SU-DHL-6 (cell line): ENCODE measurements around the gene CYP4F12.

Source experiments
- H2AFZ ChIP-seq: fragments of 200-600 bp; sonication (generic); 2 replicates; pipeline ENCODE4 v1.6.1; 2014; ENCODE audit warnings: low read depth, mild to moderate bottlenecking, moderate library complexity, mixed read lengths, antibody characterized with exemption, low read length; ENCODE audit not compliant: severe bottlenecking
- H3F3A ChIP-seq: fragments of 200-600 bp; shearing (Covaris generic); 2 replicates; pipeline ENCODE4 v1.6.0; 2016; ENCODE audit warnings: antibody characterized with exemption, mild to moderate bottlenecking; ENCODE audit not compliant: insufficient read depth
- H3K27ac ChIP-seq: fragments of 200-600 bp; sonication (generic); 2 replicates; pipeline ENCODE4 v1.5.1; 2016; ENCODE audit warnings: low read depth, mild to moderate bottlenecking, low read length, moderate library complexity, mixed read lengths
- H3K27me3 ChIP-seq: fragments of 200-600 bp; sonication (generic), shearing (Covaris generic); 2 replicates; pipeline ENCODE4 v1.6.0; 2014; ENCODE audit warnings: mild to moderate bottlenecking, low read length
- H3K36me3 ChIP-seq: fragments of 200-600 bp; sonication (generic); 2 replicates; pipeline ENCODE4 v1.6.1; 2014; ENCODE audit warnings: mild to moderate bottlenecking, low read length, mixed read lengths
- H3K4me2 ChIP-seq: fragments of 300-600, 200-600 bp; shearing (Covaris generic), sonication (generic); 2 replicates; pipeline ENCODE4 v1.6.0; 2014; ENCODE audit warnings: low read length, low read depth, mild to moderate bottlenecking; ENCODE audit not compliant: poor library complexity, severe bottlenecking
- H3K4me3 ChIP-seq: fragments of 200-600 bp; sonication (generic); 2 replicates; pipeline ENCODE4 v1.5.1; 2014; ENCODE audit warnings: antibody characterized with exemption, low read length, mild to moderate bottlenecking, mixed read lengths; ENCODE audit not compliant: insufficient read depth, poor library complexity, severe bottlenecking
- H3K79me2 ChIP-seq: fragments of 200-600 bp; sonication (generic); 2 replicates; pipeline ENCODE4 v1.6.1; 2014; ENCODE audit warnings: mild to moderate bottlenecking, low read length, moderate library complexity; ENCODE audit not compliant: insufficient read depth
- H3K9ac ChIP-seq: fragments of 200-600 bp; sonication (generic); 2 replicates; pipeline ENCODE4 v1.7.0; 2014; ENCODE audit warnings: mild to moderate bottlenecking, low read length
- H3K9me2 ChIP-seq: fragments of 200-600 bp; sonication (generic); replicated peaks from 2 replicates; pipeline ENCODE4 v1.6.1; 2014; ENCODE audit warnings: low read length; ENCODE audit not compliant: insufficient read depth
- H3K9me3 ChIP-seq: fragments of 200-600 bp; sonication (generic); 2 replicates; pipeline ENCODE4 v1.6.1; 2014; ENCODE audit warnings: low read length, mixed read lengths; ENCODE audit not compliant: insufficient read depth
- H4K20me1 ChIP-seq: fragments of 200-600 bp; sonication (generic); 2 replicates; pipeline ENCODE4 v1.6.1; 2014; ENCODE audit warnings: low read depth, mild to moderate bottlenecking, antibody characterized with exemption, low read length, moderate library complexity, mixed read lengths
- CTCF ChIP-seq: fragments of 200-600 bp; sonication (generic); IDR thresholded peaks from one replicate; pipeline ENCODE4 v1.5.1; 2017; ENCODE audit warnings: antibody characterized with exemption, mild to moderate bottlenecking, low read length, moderate library complexity; ENCODE audit not compliant: insufficient read depth, poor library complexity, severe bottlenecking
- EZH2phosphoT487 ChIP-seq: fragments of 200-600 bp; sonication (generic), shearing (Covaris generic); conservative IDR thresholded peaks from 2 replicates; pipeline ENCODE4 v1.6.1; 2018; ENCODE audit warnings: mild to moderate bottlenecking, antibody characterized with exemption, low read length, moderate library complexity, mixed read lengths

Gene CYP4F12

GRCh38 chr19:15701757-15702533 is 29.1 kb downstream of the CYP4F12 start:
- H3F3A ChIP-seq, result no peaks in the 10 kb centered on the region
- H3K27me3 ChIP-seq, result no peaks in the 10 kb centered on the region
- no peaks in the 10 kb centered on the region for H3K36me3 ChIP-seq
- no peaks in the 10 kb centered on the region for H3K79me2 ChIP-seq
- TF ChIP-seq EZH2phosphoT487 (no peak), CTCF (no peak)
- H3K27ac ChIP-seq, result no peak overlapping the region
- no peak overlapping the region for H2AFZ ChIP-seq
- H4K20me1 ChIP-seq, result no peaks in the 10 kb centered on the region
- no peak overlapping the region for H3K9ac ChIP-seq
- no peak overlapping the region for H3K4me3 ChIP-seq
- H3K4me2 ChIP-seq, result no peak overlapping the region
- no peaks in the 10 kb centered on the region for H3K9me3 ChIP-seq
- H3K9me2 ChIP-seq, result no peaks in the 10 kb centered on the region

- no peak overlapping the region for H3K4me3 ChIP-seq
- no peak overlapping the region for H3K9ac ChIP-seq
- no peaks in the 10 kb centered on the region for H3F3A ChIP-seq
- no peaks in the 10 kb centered on the region for H3K9me3 ChIP-seq
- no peak overlapping the region for H2AFZ ChIP-seq
- no peak for TF ChIP-seq EZH2phosphoT487
- TF ChIP-seq CTCF, result peak; percentile 13
- H3K36me3 ChIP-seq, result no peaks in the 10 kb centered on the region
- no peaks in the 10 kb centered on the region for H3K27me3 ChIP-seq
- no peaks in the 10 kb centered on the region for H3K79me2 ChIP-seq
- H3K27ac ChIP-seq, result no peak overlapping the region
- no peak overlapping the region for H3K4me2 ChIP-seq
- no peaks in the 10 kb centered on the region for H4K20me1 ChIP-seq
- H3K9me2 ChIP-seq, result no peaks in the 10 kb centered on the region
Observed at GRCh38 chr19:15702534-15702930, 29.6 kb downstream of the CYP4F12 start.

GRCh38 chr19:15714638-15715037 is 41.8 kb downstream of the CYP4F12 start:
- Histone ChIP-seq H3K36me3 (no peaks in the 10 kb centered on the region), H3K9me2 (no peaks in the 10 kb centered on the region), H3K79me2 (no peaks in the 10 kb centered on the region), H4K20me1 (no peaks in the 10 kb centered on the region), H3K4me2 (no peak overlapping the region), H2AFZ (no peak overlapping the region), H3K9ac (no peak overlapping the region), H3K27me3 (no peaks in the 10 kb centered on the region), H3K27ac (no peak overlapping the region), H3F3A (no peaks in the 10 kb centered on the region), H3K9me3 (no peaks in the 10 kb centered on the region), H3K4me3 (no peak overlapping the region)
- TF ChIP-seq EZH2phosphoT487 (no peak), CTCF (no peak)
